ENCODE results near the gene FAM114A2.

Gene FAM114A2

DNA sequence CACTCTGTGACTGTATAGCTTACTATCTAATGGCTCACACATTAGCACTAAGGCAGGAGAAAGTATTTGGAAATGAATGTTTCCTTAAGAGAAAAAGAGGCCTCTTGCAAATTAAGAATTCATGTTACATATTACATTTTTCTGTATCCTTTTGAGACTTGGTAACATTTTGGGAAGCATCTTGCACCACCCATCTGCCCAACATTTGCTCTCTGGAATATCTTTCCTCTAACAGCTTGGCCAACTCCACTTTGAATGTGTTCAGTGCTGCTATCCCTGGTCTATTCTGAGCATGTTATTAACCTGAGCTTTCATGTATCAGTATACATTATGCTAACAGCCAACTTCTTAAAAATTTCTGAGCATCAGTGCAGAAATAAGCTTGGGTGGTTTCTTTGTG lies 27.3 kb upstream of the FAM114A2 start:
- ATAC-seq (replicated peaks; ENCODE audit: extremely low read depth, poor library complexity, severe bottlenecking), result no peak
- no peaks in the 10 kb centered on the region for H3K9me3 Mint-ChIP-seq
- peaks cover 2% of the 10 kb centered on the region for H3K36me3 Mint-ChIP-seq (ENCODE audit: insufficient read depth)
- no peak for DNase-seq (ENCODE audit: low spot score in 2 of 2)
- H3K27ac Mint-ChIP-seq (ENCODE audit: low read depth), result no peak overlapping the region
- H3K4me1 Mint-ChIP-seq, result no peaks in the 10 kb centered on the region
- peaks cover 12% of the 10 kb centered on the region for H3K27me3 Mint-ChIP-seq
- H3K4me3 Mint-ChIP-seq, result no peak overlapping the region

DNA sequence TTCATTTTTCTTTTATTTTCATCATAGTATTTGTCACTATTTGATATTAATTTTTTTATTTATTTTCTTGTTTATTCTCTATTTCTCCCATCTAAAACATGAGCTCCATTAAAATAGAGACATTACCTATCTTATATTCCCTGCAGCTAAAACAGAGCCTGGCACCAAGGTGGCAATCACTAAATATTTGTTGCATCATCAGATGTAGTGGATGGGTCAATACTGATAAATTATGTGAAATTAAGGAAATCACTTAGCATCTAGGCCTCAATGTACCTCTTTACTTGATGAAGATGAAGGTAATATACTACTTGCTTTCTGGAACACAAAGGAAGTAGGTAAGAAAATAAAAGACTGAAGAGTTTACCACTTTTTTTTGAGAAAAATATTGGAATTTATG lies 24.7 kb upstream of the FAM114A2 start:
- Mint-ChIP-seq H3K9me3 (no peaks in the 10 kb centered on the region), H3K36me3 (ENCODE audit: insufficient read depth) (peaks cover 2% of the 10 kb centered on the region), H3K27me3 (peaks cover 2% of the 10 kb centered on the region), H3K27ac (ENCODE audit: low read depth) (no peak overlapping the region), H3K4me3 (no peak overlapping the region), H3K4me1 (peaks cover 17% of the 10 kb centered on the region)
- DNase-seq (ENCODE audit: low spot score in 2 of 2), result no peak
- no peak for ATAC-seq (replicated peaks; ENCODE audit: extremely low read depth, poor library complexity, severe bottlenecking)

DNA sequence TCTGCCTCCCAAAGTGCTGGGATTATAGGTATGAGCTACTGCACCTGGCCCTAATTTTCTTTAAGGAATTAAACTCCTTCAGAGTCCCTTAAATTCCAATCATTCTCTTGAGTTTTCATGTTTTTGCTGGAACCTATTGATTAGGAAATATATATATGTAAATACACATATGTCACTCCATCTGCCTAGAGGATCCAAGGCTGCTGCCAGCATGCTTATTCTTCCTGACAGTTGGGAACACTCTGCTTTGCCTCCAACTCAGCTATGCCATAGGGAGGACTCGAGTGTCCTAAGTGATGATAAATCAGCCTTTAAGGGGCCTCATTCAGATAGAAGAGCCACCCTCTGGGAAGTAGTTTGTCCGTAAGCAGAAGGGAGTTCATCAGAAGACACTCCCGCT lies 21.9 kb upstream of the FAM114A2 start:
- H3K9me3 Mint-ChIP-seq, result no peaks in the 10 kb centered on the region
- H3K36me3 Mint-ChIP-seq (ENCODE audit: insufficient read depth), result peaks cover 4% of the 10 kb centered on the region
- no peak overlapping the region for H3K4me3 Mint-ChIP-seq
- no peaks in the 10 kb centered on the region for H3K27me3 Mint-ChIP-seq
- H3K27ac Mint-ChIP-seq (ENCODE audit: low read depth), result no peak overlapping the region
- DNase-seq (ENCODE audit: low spot score in 2 of 2) (no peak), ATAC-seq (replicated peaks; ENCODE audit: extremely low read depth, poor library complexity, severe bottlenecking) (no peak)
- peaks cover 32% of the 10 kb centered on the region for H3K4me1 Mint-ChIP-seq

DNA sequence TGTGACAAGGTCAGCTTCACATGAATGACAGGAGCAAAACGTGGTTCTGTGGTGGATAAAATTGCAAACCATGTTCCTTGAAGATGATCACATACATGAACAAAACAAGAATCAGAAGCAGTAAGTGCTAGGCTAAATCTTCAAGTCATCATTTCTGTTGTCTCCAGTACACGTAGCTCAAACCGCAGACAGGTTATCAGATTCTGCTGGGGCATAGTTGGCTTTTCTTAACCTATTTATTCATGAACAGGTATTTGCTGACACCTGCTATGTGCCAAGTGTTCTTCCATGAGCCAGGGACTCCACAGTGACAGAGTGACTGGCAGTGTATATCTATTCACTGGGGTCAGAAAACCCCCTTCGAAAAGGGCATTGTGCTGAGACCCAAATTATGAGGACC lies 20.9 kb upstream of the FAM114A2 start:
- Mint-ChIP-seq H3K27ac (ENCODE audit: low read depth) (no peak overlapping the region), H3K4me3 (no peak overlapping the region)

DNA sequence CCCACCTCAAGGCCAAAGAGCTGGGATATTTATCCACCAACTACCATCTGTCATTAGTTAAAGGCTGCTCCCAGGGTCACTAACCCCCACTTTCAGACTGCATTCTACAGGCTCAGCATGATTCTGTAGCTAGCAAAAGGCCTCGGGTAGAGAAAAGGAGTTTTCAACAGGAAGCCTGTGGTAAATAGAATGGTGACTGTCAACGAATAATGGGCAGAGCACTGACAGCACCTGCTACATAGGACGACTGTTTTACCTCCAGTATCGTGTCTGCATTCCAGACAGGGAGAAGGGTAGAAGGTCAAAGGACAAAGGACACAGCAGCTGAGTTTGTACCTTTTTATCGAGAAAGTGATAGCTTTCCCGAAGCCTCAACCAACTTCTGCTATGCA lies 20.3 kb upstream of the FAM114A2 start:
- ATAC-seq (replicated peaks; ENCODE audit: extremely low read depth, poor library complexity, severe bottlenecking) (peak; percentile 64), DNase-seq (ENCODE audit: low spot score in 2 of 2) (no peak)
- no peaks in the 10 kb centered on the region for H3K27me3 Mint-ChIP-seq
- peaks cover 39% of the 10 kb centered on the region for H3K4me1 Mint-ChIP-seq
- peak overlapping the region; percentile 23 for H3K4me3 Mint-ChIP-seq
- H3K27ac Mint-ChIP-seq (ENCODE audit: low read depth), result peak overlapping the region; percentile 24
- H3K9me3 Mint-ChIP-seq, result no peaks in the 10 kb centered on the region
- peaks cover 11% of the 10 kb centered on the region for H3K36me3 Mint-ChIP-seq (ENCODE audit: insufficient read depth)

More for the DNA sequence above, 20.9 kb upstream of the FAM114A2 start:
- Mint-ChIP-seq H3K4me1 (peaks cover 37% of the 10 kb centered on the region), H3K36me3 (ENCODE audit: insufficient read depth) (peaks cover 8% of the 10 kb centered on the region), H3K27me3 (no peaks in the 10 kb centered on the region), H3K9me3 (no peaks in the 10 kb centered on the region)
- ATAC-seq (replicated peaks; ENCODE audit: extremely low read depth, poor library complexity, severe bottlenecking) (no peak), DNase-seq (ENCODE audit: low spot score in 2 of 2) (no peak)

DNA sequence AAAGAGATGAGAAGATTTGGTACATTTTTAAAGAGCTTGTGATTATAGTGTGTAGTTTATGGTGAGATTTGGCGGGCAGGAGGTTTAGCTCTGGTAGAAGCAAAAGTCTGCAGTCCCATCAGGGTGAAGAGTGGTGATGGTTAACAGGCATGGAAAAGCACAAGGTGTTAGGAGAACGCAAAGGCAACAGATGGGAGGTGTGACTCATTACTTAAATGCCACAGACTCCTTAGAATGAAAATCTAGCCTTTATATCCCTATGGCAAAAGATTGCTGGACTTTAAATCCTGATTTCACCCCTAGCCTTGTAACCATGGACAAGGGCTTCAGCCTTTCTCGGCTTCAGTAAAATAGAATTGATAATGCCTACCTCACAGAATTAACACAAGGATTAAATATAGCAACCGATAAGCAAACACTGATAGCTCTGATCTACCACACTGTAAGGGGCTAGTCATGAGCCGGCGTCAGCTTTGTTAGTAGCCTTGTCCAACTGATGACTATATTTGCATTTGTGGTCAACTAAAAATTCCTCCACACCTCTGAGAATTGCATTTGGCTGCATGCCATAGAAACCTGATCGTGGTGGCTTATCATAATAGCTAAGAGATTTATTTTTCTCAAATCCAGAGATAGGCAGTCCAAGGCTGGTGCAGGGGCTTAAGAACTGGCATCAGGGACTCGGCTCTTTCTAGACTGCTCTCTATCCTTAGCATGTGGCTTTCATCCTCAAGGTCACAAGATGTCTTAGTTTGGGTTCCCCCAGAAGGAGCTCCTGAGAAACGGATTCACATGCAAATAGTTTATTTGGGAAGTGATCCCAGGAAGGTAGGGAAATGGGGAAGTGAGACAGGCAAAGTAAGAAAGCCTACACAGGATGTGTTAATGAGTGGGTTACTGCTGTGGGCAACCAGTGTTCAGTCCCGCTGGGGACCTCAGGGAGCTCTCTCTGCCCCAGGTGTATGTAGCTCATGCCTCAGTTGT lies 19.6 kb upstream of the FAM114A2 start:
- peaks cover 39% of the 10 kb centered on the region for H3K4me1 Mint-ChIP-seq
- peak overlapping the region; percentile 23 for H3K4me3 Mint-ChIP-seq
- H3K36me3 Mint-ChIP-seq (ENCODE audit: insufficient read depth), result peaks cover 15% of the 10 kb centered on the region
- no peaks in the 10 kb centered on the region for H3K27me3 Mint-ChIP-seq
- H3K27ac Mint-ChIP-seq (ENCODE audit: low read depth), result peak overlapping the region; percentile 24
- DNase-seq (ENCODE audit: low spot score in 2 of 2) (no peak), ATAC-seq (replicated peaks; ENCODE audit: extremely low read depth, poor library complexity, severe bottlenecking) (peak; percentile 32)
- no peaks in the 10 kb centered on the region for H3K9me3 Mint-ChIP-seq

DNA sequence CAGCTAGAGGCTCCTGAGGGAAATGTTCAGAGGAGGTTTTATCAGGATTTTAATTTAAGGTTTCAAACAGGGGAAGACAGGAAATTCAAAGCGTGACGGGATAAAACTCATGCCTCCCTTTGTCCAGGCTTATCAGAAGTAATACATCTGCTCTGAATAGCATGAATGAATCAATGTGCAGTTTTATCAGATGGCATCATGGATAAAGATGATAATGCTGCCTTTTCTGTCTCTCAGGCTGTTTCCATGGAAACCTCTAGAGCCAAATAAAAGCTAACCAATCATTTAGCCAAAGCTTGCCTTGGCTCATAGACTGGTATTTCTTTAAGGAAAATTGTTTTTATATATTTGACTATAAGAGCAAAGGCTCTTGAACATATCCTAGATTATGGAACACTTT lies 16.5 kb upstream of the FAM114A2 start:
- no peaks in the 10 kb centered on the region for H3K9me3 Mint-ChIP-seq

DNA sequence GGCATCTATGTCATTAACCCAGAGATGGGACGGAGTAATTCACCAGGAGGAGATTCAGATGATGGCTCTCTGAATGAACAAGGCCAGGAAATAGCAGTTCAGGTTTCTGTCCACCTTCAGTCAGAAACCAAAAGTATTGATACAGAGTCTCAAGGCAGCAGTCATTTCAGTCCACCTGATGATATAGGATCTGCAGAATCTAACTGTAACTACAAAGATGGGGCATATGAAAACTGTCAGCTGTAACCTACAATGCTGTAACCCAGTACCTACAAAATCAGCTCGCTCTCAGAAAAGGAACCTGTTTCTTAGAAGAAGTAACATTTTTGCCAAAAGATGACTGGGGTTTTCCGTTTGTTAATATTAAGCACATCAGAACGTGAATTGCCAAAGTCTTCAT lies 14.8 kb upstream of the FAM114A2 start:
- DNase-seq (ENCODE audit: low spot score in 2 of 2) (no peak), ATAC-seq (replicated peaks; ENCODE audit: extremely low read depth, poor library complexity, severe bottlenecking) (no peak)
- Mint-ChIP-seq H3K4me1 (peaks cover 38% of the 10 kb centered on the region), H3K36me3 (ENCODE audit: insufficient read depth) (peaks cover 29% of the 10 kb centered on the region), H3K9me3 (no peaks in the 10 kb centered on the region), H3K27ac (ENCODE audit: low read depth) (no peak overlapping the region), H3K27me3 (no peaks in the 10 kb centered on the region), H3K4me3 (no peak overlapping the region)

More for the DNA sequence above, 16.5 kb upstream of the FAM114A2 start:
- peaks cover 25% of the 10 kb centered on the region for H3K36me3 Mint-ChIP-seq (ENCODE audit: insufficient read depth)
- no peaks in the 10 kb centered on the region for H3K27me3 Mint-ChIP-seq
- no peak for DNase-seq (ENCODE audit: low spot score in 2 of 2)
- no peak overlapping the region for H3K4me3 Mint-ChIP-seq
- H3K27ac Mint-ChIP-seq (ENCODE audit: low read depth), result no peak overlapping the region
- H3K4me1 Mint-ChIP-seq, result peaks cover 39% of the 10 kb centered on the region
- no peak for ATAC-seq (replicated peaks; ENCODE audit: extremely low read depth, poor library complexity, severe bottlenecking)

DNA sequence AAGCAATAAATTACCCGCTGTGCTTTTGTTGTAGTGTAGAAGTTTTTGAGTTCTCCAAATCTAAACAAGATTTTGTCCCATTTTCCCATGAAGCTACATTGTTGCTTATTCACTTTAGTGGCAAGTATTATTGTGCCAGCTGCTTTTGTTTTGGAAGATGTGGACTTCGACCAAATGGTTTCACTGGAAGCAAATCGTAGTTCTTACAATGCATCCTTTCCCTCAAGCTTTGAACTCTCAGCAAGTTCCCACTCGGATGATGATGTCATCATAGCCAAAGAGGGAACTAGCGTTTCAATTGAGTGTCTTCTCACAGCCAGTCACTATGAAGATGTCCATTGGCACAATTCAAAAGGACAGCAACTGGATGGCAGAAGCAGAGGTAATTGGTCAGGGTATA lies 10.9 kb upstream of the FAM114A2 start:
- Mint-ChIP-seq H3K27me3 (no peaks in the 10 kb centered on the region), H3K4me1 (peaks cover 48% of the 10 kb centered on the region), H3K9me3 (no peaks in the 10 kb centered on the region), H3K36me3 (ENCODE audit: insufficient read depth) (peaks cover 26% of the 10 kb centered on the region), H3K4me3 (no peak overlapping the region), H3K27ac (ENCODE audit: low read depth) (peak overlapping the region; percentile 23)
- ATAC-seq (replicated peaks; ENCODE audit: extremely low read depth, poor library complexity, severe bottlenecking) (no peak), DNase-seq (ENCODE audit: low spot score in 2 of 2) (no peak)

DNA sequence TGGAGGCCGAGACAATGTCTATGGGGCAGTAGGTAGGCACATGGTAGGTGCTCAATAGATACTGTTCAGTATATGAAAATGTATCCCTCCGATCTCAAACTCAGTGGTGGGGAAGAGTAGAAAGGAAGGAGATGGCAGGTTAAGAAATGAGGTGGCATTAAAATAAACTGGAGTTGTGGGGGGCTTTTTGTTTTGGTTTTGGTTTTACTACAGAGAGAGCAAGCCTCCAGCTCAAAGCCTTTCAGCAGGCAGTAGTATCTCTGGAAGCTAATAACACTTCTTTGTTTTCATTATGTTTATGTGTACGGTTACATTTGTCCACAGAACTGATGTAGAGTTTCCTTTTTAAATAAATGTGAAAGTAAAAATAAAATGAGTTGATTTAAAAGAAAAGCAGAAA lies 8.6 kb upstream of the FAM114A2 start:
- no peak for DNase-seq (ENCODE audit: low spot score in 2 of 2)
- H3K4me1 Mint-ChIP-seq, result peaks cover 65% of the 10 kb centered on the region
- no peak for ATAC-seq (replicated peaks; ENCODE audit: extremely low read depth, poor library complexity, severe bottlenecking)
- peaks cover 16% of the 10 kb centered on the region for H3K36me3 Mint-ChIP-seq (ENCODE audit: insufficient read depth)
- no peaks in the 10 kb centered on the region for H3K9me3 Mint-ChIP-seq
- H3K27ac Mint-ChIP-seq (ENCODE audit: low read depth), result peak overlapping the region; percentile 76
- peak overlapping the region; percentile 2 for H3K4me3 Mint-ChIP-seq
- no peaks in the 10 kb centered on the region for H3K27me3 Mint-ChIP-seq

DNA sequence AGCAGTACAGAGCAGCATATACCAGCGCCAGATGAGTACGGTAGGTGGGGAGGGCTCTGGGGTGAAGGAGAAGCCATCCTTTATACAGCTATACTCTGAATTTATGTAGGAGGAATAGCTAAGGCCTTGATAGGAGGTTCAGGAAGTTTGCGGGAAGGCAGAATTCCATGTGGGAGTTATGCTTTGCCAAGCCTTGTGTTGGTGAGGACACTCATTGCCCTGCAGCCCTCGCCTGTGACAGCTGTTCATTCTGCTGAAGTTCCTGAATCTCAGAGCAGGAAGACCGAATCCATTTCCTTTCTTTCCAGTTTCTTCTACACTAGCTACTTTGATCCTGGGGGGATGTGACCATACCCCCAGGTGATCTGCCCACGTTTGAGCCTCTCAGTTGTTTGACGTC lies 7.8 kb upstream of the FAM114A2 start:
- Mint-ChIP-seq H3K9me3 (no peaks in the 10 kb centered on the region), H3K36me3 (ENCODE audit: insufficient read depth) (peaks cover 16% of the 10 kb centered on the region), H3K27me3 (no peaks in the 10 kb centered on the region), H3K4me1 (peaks cover 72% of the 10 kb centered on the region), H3K27ac (ENCODE audit: low read depth) (peak overlapping the region; percentile 76), H3K4me3 (no peak overlapping the region)
- DNase-seq (ENCODE audit: low spot score in 2 of 2) (no peak), ATAC-seq (replicated peaks; ENCODE audit: extremely low read depth, poor library complexity, severe bottlenecking) (no peak)

DNA sequence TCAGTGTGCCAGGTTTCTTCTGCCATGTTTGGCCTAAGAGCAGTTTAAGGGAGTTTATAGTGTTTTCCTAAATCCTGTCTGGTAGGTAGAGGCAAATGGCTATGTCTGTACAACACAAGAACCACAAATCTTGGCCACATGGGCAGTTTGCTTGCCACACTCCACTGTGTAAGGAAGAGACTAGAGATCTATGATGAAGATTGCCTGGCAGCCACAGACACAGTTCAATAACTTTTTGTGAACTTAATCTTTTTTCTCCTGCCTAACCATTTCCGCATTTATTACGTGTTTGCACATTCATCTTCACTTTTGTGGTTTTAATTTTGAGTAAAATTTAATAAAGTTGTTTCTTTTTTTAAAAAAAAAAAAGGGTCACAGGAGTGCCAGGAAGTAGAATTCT lies 5.9 kb upstream of the FAM114A2 start:
- DNase-seq (ENCODE audit: low spot score in 2 of 2) (no peak), ATAC-seq (replicated peaks; ENCODE audit: extremely low read depth, poor library complexity, severe bottlenecking) (no peak)
- Mint-ChIP-seq H3K27ac (ENCODE audit: low read depth) (peak overlapping the region; percentile 29), H3K36me3 (ENCODE audit: insufficient read depth) (peaks cover 8% of the 10 kb centered on the region), H3K4me3 (no peak overlapping the region), H3K27me3 (no peaks in the 10 kb centered on the region), H3K4me1 (peaks cover 78% of the 10 kb centered on the region), H3K9me3 (no peaks in the 10 kb centered on the region)

DNA sequence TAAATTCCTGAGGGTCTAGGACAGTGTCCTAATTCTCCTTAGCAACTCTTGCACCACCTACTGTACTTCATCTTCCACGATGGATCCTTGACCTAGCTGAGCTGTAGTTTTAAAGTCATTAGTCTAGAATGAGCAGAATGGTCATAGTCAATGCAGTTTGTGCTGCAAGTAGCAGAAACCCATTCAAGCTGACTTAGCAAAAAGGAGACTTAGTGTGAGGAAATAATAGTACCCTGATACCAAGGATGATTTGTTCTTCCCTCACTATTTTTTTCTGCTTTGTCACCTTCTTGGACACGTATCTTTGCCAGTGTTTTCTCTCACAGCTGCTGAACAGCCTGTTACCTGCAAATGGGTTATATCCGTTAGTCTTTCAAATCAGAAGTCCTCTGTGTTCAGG lies 5.4 kb upstream of the FAM114A2 start:
- Mint-ChIP-seq H3K4me3 (no peak overlapping the region), H3K36me3 (ENCODE audit: insufficient read depth) (peaks cover 8% of the 10 kb centered on the region), H3K27me3 (no peaks in the 10 kb centered on the region), H3K27ac (ENCODE audit: low read depth) (no peak overlapping the region), H3K9me3 (no peaks in the 10 kb centered on the region), H3K4me1 (peaks cover 78% of the 10 kb centered on the region)
- no peak for ATAC-seq (replicated peaks; ENCODE audit: extremely low read depth, poor library complexity, severe bottlenecking)
- DNase-seq (ENCODE audit: low spot score in 2 of 2), result no peak
